Measurements from ENCODE around the gene PAK5.

The PAK5 gene

DNA sequence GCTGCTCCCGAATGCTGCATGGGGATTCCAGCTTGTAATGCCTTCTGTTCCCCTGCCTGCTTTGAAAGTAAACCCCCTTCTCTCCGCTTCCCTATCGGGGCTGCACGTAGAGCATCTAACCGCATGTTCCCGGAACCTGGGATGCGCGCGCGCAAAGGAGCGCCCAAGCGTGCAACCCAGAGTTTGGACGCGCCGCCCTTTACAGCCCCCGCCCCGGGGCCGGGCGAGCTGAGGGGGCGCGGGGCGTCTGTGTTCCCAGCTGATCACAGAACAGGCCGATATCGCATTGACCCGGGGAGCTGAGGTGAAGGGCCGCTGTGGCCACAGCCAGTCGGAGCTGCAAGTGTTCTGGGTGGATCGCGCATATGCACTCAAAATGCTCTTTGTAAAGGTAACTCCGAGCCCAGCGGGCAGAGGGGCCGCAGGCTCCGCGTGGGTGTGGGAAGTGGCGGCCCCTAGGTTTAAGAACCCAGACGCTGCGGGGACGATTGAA is 323.1 kb downstream of the PAK5 start:
- no peak for DNase-seq

DNA sequence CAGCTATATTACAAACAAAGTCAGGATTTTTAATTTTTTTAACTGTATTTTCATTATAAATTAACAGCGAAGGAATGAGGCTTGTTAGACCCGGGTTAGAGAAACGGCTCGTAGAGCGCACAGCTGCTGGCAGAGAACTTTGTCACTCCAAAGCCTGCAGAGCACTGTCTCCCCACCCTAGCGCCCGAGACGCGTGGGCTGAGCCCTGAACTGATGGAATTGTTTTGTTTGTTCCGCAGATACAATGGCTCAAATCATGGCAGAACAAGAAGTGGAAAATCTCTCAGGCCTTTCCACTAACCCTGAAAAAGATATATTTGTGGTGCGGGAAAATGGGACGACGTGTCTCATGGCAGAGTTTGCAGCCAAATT is 323.7 kb downstream of the PAK5 start:
- DNase-seq, result no peak

DNA sequence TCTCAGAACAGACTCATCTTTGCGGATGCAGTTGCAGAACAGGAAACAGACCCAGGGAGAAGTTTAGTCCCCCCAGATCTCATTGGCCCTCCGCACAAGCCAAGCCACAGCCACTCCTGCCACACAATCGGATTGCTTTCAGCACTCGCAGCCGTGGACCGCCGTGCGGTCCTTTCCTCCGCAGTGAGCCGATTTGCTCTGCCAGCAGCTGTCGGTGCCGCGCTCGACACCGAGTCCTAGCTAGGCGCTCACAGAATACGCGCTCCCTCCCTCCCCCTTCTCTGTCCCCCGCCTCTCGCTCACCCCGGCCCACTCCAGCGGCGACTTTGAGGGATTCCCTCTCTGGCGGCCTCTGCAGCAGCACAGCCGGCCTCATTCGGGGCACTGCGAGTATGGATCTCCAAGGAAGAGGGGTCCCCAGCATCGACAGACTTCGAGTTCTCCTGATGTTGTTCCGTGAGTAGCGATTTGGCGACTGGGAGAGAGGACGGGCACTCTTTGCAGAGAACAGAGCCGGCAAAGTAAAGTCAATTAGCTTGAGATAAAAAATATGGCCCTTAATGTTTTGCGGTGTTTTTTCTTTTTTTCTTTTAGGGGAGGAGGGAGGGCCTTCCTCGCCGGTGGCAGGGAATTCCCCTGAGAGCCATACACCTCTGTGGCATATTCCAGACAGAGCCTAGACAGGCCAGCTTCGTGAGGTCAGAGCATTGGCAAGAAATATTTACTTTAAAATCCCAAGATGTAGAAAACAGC is 324.2 kb downstream of the PAK5 start, which contains the start of gene LAMP5:
Gene LAMP5, plus strand, starts transcription at position 130 of the 753 bp plus-strand sequence. Its CDS starts 263 bp downstream, at position 393.
- no peak for DNase-seq

DNA sequence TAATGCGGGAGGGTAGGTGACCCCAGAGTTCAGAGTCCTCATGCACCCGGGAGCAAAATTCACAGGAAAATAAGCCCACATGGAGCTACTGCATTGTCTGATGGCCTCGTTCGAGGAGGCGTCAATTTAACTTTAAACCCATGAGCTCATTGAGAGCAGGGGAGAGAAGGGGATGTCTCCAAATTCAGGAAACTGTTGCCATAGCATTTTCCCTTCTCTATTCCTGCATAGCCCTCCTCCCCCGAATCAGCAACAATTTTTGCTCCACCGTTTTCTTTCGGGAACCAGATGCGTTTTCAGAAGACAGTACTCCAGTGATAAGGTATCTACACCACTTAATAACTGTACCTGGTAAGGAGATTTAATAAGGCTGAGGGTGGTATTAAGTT is 324.8 kb downstream of the PAK5 start:
- no peak for DNase-seq

DNA sequence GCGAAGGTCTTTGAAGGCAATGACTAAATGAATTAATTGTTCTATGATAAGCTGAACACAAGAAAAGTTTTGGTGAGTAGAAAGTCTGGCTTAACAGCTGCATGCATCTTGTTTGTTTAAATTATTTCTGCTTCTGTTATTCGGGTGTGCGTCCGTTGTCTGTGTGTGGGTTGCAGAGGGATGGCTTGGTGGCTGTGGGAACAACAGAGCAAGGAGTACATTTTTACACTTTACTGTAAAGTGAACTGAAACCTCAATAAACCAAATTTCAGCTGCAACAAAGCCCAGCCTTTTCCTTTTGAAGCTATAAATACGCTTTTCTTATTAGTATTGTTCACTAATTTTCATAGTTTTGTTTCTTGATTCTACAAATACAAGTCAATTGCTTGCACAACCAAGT is 328.0 kb downstream of the PAK5 start:
- DNase-seq, result no peak

DNA sequence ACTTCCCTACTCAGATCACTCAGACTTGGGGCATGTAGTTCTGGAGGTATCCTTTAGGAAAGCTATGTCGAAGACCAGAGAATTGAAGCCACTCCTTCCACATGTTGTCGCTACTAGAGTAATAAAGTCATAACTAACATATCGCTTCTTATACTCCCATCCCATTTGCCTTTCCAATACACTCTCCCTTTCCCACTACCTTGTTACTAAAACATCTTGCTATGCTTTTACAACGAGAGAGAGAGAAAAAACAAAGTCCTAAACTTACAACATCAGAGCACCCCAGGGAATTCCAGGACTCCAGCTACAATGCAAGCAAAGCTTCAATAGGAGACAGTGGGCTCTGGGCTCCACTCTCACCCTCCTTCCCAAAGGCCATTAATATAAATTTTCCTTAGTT is 329.6 kb downstream of the PAK5 start:
- no peak for DNase-seq

DNA sequence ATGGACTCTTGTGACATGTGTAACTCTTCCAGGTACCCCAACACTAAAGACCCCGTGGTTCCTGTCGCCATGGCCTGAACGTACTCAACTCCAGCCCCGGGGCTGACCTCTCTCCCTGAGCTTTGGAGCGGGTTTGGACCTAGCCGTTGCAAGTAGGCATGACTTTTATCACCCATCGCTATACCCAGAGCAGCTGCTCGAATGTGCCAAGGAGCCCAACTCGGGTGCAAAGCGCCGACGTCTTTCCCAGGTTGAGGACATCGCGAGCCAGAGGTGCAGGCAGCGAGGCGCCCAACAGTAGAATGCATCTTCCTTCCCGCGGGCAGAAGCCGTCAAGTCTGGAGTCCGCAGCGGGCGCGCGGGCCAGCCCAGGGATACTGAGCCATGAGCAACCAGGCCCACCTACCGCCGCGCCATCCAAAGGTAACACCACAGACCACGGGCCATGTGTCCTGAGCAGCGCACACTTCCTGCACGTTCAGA is 330.1 kb downstream of the PAK5 start:
- DNase-seq, result no peak

DNA sequence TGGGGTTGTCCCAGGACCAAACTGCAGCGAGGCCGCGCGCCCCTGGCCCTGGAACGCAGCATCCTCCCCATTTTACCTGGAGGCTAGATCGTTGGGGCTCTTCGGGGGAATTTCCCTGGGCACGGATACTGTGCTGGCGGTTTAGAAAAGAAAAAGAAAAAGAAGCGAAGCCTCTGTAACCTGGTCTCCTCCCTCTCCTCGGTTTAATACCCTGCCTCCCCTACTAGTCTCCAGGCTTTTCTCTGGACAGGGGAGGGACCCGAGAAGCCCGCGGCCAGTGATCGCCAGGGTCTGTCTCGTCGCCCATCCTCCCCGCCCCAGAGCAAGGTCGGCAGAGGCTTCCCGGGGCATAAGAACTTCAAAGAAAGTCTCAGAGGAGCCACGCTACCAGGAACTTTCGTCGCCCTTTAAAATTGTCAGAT is 330.6 kb downstream of the PAK5 start:
- DNase-seq, result no peak

DNA sequence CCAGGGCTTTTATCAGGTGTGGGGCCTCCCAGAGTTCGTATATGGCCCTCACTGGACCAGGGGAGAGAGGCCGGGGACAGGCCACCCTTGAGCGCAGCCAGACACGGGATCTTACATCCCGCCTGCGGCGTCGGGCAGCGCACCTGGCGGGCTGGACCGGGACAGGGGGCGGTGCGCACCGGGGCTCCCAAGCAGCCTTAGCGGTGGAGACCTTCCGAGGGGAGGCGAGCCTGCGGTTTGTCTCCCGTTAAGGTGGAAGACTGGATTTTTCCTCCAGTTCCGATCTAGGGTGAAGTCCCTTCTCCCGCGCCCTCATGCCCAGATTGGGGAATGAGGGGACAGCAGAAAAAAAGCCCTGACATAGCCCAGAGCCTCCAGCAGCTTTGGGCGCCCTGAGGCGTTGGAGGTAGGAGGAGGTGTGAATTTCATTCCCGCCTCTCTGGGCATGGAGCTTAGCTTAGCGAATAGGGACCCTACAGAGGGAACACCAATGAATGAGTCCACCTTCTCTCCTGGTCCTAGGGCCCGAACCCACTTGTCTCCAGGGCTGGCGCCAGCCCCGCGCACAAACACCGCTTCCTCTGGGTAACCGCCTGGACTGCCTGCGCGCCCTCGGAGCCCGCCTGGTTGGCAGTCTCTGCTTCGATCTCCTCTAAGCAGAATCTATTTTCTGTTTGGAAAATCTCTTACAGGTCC is 331.2 kb downstream of the PAK5 start:
- DNase-seq, result no peak

DNA sequence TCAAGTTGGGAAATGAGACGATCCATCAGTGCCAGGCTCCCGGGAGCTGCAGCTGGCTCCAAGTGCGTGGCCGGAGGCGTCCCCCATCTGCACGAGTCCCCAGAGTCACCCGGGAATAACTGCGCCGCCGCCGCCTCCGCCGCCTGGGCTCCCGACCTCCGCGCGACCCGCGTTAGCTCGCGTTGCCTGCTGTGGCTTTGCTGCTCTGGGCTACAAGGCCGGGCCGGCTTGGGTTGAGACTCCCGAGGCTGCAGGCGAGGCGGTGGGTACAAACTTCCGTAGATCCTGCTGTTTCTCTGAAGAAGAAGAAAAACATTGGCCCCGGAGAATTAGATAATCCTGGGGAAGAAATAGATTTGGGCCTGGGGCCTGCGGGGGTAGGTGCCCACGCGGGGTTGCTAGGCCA is 331.9 kb downstream of the PAK5 start:
- no peak for DNase-seq

DNA sequence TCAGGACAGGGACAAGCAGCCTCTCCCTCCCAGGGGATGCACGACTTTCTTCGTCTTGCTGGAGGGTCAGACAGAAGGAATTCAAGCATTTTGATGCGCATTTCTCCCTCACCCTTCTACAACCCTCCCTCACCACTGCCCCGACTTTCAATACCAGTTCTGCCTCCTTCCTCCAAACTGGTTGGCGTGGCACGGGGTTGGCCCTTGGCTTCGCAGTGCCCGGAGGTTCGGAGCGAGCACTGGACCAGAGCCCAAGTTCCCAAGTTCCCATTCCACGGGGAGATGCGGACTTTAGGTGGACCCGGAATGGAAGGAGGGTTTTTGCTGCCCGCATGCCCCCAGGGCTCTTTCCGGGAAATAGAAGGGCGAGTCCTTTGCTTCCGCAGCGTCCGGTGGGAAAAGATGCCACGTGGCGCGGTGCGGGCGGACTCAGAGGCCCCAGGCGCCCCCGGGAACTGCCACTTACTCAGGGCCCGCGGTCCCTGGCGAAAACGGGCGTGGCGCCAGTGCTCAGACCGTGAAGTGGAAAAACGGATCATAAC is 332.5 kb downstream of the PAK5 start:
- no peak for DNase-seq

DNA sequence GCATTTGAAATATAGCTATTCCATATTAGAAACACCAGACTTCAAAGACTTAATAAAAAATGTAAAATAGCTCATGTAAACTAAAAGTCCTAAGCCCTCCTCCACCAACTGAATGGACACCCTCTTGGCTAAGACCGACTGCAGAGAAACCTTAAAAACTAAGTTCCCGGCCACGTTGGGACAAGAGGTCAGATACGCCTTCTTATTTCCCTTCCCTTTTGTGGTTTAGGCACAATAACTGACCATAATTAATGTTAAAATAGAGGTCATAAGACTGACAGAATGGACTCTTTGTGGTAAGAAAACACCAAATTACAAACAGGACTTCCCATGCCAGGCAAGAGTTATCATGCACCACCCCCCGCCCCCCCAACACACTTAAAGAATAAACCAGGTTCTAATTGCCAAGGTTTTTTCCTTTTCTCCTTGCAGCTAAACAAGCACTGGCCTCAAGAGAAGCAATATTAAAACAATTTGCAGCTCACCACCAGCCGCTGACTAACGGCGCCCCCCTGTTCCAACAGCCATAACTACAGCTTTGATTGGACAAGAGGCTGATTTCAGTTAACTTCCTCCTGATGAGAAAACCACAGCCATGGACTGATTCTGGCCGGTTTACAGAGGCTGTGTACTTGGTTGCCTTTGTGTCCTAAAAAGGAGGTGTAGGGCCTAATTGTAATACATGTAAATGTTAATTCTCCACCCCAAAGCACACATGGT is 335.2 kb downstream of the PAK5 start:
- no peak for DNase-seq

DNA sequence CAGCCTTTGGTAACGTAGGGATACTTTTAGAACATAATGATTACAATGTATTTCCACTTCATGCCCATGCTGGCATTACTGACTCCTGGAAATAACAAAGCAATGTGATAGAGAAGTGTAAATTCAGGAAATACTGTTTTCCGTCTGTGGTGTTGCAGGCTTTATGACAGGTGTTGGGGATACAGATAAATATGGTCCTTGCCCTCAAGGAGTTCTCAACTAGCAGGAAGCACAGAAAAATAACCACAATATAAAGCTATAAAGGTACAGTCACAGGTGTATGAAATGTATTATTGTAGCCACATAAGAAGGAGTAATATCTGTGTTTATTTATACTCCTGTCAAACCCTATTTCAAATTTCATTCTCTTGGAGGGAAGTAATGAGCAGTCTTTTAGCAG is 337.4 kb downstream of the PAK5 start:
- DNase-seq, result no peak

DNA sequence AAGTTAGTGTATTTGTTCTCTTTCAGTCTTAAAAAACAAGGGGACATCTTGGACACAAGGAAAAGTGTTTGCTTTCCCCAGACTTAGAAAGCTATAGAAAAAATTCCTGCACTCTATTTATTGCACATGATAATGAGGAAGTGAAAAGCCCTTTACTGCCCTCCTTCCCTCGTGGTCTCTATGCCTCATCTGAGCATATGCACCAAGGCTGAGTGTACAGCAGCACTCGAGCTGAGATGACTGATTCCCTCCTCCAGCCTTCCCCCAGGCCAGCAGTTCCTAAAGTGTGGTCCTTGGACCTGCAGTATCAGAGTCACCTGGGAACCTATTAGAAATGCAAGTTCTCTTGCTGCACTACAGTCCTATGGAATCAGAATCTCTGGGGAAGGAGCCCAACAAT is 338.8 kb downstream of the PAK5 start:
- no peak for DNase-seq

DNA sequence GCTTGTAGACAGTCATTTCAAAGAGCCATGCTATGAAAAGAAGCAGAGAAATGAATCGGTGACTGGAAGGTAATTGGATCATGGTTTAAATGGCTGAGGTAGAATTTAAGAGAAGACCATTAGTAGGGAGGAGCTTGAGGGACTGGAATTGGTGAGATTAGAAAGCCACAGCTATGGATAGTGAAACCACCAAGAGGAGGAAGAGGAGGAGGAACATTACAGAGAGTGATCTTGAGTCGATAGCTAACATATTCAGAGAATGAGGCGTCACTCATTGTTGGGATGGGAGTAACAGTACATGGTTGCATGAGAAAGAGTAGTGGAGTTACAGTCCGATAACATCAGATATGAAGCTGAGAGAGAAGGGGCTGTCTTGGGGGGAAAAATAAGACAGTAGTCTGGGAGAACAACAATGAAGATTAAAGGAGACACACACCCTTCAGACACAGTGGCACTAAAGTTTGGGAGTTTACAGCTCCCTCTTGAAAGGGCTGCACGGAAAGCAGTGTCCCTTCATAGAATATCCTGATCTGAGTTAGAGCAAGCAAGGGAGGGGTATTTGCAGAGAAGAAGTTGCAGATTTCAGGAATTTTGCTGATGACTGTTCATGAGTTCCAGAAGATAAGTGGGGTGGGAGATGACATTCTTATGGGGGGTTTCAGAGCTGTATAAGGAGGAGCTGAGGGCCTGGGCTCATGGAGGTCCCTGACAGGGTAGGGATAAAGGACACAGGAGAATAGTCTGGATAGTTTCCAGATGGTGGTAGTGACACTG is 339.6 kb downstream of the PAK5 start:
- DNase-seq, result no peak

DNA sequence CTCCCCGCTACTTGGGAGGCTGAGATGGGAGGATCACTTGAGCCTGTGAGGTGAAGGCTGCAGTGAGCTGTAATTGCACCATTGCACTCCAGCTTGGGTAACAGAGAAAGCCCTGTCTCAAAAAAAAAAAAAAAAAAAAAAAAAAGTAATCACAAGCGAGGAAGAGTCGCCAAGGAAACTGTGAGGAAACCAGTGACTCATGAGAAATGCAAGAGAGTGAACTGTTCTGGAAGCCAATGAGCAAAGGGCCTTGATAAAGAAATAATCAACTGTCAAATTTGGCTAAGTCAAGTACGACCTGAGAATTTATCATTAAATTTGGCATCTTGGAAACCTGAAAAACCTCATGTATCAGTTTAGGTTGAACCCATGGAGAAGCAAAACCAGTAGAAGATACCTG is 340.6 kb downstream of the PAK5 start:
- no peak for DNase-seq

DNA sequence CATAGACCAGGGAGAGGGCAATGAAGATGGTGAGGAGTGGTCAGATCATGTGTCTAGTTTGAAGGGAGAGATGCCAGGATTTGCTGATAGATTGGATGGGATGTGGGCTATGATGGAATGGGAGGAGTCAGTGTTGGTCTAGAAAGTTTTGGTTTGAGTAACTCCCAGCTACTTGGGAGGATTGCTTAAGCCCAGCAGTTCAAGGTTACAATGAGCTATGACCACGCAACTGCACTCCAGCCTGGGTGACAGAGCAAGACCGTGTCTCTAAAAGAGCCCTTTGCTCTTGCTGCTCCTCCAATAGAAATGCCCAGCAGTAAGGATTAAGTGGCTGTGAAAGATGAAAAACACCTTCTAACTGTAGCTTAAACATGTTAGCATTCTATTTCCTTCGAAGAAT is 342.7 kb downstream of the PAK5 start:
- DNase-seq, result no peak

DNA sequence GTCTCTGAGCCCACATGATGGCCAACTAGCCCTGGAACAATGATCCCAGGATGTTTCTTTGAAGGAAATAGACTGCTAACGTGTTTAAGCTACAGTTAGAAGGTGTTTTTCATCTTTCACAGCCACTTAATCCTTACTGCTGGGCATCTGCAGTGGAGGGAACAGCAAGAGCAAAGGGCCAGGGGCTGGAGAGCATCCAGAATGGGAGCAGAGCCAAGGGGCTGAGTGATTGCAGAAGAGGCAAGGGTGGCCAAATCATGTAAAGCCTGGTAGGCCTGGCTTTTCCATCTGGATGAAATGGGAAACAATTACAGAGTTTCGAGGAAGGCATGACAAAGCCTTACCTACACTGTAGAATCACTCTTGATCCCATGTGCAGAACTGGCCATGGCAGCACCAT is 343.2 kb downstream of the PAK5 start:
- no peak for DNase-seq

DNA sequence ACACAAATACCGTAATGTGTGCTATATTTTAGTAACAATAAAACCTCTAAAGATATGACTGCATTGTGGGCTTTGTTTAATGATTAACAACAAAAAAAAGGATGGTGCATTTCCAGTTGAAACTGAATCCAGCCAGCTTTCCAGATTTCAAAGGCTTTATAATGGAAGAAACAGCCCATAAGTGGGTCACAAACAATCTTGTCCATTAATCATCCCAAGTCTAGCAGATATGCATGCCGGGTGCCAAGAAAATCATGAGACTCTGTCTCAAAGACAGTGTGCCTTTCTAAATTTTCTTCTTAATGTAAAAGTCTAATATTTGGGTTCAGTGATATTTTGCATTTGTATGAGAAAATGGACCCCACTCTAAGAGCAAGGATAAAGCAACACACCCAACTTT is 345.1 kb downstream of the PAK5 start:
- no peak for DNase-seq

DNA sequence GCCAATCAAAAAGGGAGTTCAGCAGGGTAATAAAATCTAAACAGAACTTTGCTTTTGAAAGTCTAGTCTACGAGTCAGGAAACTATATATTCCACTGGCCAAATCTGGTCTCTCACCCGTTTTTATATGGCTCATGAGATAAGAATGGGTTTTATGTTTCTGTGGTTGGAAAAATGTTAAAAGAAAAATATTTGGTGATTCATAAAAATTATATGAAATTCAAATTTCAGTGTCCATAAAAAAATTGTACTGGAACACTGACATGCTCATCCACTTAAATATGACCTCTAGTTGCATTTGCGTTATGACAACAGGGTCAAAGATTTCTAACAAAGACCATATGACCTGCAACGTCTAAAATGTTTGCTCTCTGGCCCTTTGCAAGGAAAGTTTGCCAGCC is 346.8 kb downstream of the PAK5 start:
- DNase-seq, result no peak

DNA sequence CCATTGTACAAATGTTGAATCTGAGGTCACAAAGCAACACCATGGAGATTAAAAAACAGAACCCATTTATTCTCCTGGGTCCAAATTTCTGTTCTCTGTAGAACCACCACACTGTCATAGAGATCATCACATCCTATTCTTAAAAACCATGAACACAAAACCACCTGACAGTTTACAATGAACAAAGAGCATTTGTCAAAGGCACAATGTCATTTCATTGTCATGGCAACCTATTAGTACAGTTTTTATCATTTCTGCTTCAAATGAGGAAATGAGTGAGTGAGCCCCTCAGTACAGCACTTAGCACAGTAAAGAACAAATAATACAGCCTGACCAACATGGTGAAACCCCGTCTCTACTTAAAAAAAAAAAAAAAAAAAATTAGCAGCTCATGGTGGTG is 347.6 kb downstream of the PAK5 start:
- DNase-seq, result no peak

DNA sequence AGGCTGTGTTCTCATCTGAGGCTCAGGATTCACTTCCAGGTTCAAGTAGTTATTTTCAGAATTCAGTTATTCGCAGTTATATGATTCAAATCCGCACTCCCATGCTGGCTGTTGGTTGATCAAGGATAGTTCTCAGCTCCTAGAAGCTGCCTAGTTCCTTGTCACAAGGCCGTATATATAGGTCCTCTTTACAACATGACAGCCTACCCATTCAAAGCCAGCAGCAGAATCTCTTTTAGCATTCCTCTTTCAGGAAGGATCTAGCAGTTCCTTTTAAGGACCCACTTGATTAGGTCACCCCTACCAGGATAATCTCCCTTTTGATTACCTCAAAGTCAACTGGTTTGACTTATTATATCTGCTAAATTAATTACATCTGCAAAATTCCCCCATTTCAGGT is 348.2 kb downstream of the PAK5 start:
- no peak for DNase-seq

DNA sequence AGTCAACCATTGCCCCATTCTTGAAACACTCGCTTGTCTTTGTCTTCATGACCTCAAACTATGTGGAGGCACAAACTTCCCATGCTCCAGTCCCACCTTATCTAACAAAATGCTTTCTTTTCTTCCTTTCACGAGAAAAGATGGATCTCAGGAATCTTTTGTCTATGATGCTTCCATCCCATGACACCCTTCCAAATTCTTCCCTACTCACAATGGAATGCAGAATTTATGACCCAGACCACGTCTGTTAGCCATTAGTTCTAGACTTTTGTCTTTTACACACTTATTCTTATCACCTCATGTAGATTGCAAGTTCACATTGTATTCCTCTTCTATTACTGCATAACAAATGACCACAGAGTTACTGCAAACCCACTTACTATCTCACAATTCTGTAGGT is 348.7 kb downstream of the PAK5 start:
- DNase-seq, result no peak

Measured in activated CD4-positive, alpha-beta T cell treated with anti-CD3 and anti-CD28 coated beads for 1 hour (primary cell).